Left ventricle myocardium inferior (tissue), 1 donor: ENCODE results near the gene NAA38. TPM values are rescaled to one million over a fixed set of nuclear protein-coding genes. Genes with fewer than 3 reads are reported as not detected.

Experiments used
- DNase-seq: peaks from one replicate; pipeline ENCODE4 v3.0.0-alpha.2; 2020
- H3K27ac ChIP-seq: fragments of 200-600 bp; replicated peaks from 2 replicates; pipeline ENCODE4 v1.8.0; 2021
- H3K27me3 ChIP-seq: fragments of 200-600 bp; 2 replicates; pipeline ENCODE4 v1.8.0; 2021; ENCODE audit warnings: low read depth
- H3K36me3 ChIP-seq: fragments of 200-600 bp; 2 replicates; pipeline ENCODE4 v1.8.0; 2021
- H3K4me1 ChIP-seq: fragments of 200-600 bp; 2 replicates; pipeline ENCODE4 v1.8.0; 2021
- H3K4me3 ChIP-seq: fragments of 200-600 bp; 2 replicates; pipeline ENCODE4 v1.8.0; 2021; ENCODE audit warnings: mild to moderate bottlenecking, moderate library complexity
- H3K9me3 ChIP-seq: fragments of 200-600 bp; replicated peaks from 2 replicates; pipeline ENCODE4 v1.8.0; 2021
- CTCF ChIP-seq: fragments of 200-600 bp; IDR thresholded peaks from 2 replicates; pipeline ENCODE4 v1.8.0; 2021; ENCODE audit warnings: antibody characterized with exemption, mild to moderate bottlenecking, borderline replicate concordance
- intact Hi-C: fragments of 100-400 bp; cut with micrococcal nuclease; formaldehyde crosslinking; loops from one replicate; pipeline ENCODE4 v1.11.0; 2022
- total RNA-seq: library from RNA; stranded (reverse); fragmentation: NEBNext Ultra II Directional; extraction: Animal tissue kit (Norgen Biotek cat#: 25700); gene quantifications from one replicate; pipeline ENCODE4 v1.2.1, GENCODE V29; 2021
- donor health status: DM: no; HTN: yes; CAD: no; lungs with severe emphysema.

The NAA38 gene
- total RNA-seq, 1 donor from 2014 or later: 89.8 TPM

- no peaks in the 10 kb centered on the region for H3K4me1 ChIP-seq
- no peak for TF ChIP-seq CTCF
- no peak overlapping the region for H3K27ac ChIP-seq
- intact Hi-C loops: no loop called here
- DNase-seq: no peak
- H3K36me3 ChIP-seq: no peaks in the 10 kb centered on the region
- H3K9me3 ChIP-seq: no peaks in the 10 kb centered on the region
- no peak overlapping the region for H3K4me3 ChIP-seq
- peaks cover 8% of the 10 kb centered on the region for H3K27me3 ChIP-seq
Measured at GRCh38 chr17:7822126-7822525, 35.2 kb downstream of the NAA38 start.

GRCh38 chr17:7820231-7820630 is 37.1 kb downstream of the NAA38 start:
- intact Hi-C loops: no loop called here
- no peaks in the 10 kb centered on the region for H3K4me1 ChIP-seq
- TF ChIP-seq CTCF: no peak
- H3K36me3 ChIP-seq: no peaks in the 10 kb centered on the region
- no peak overlapping the region for H3K27ac ChIP-seq
- H3K9me3 ChIP-seq: no peaks in the 10 kb centered on the region
- peaks cover 10% of the 10 kb centered on the region for H3K27me3 ChIP-seq
- no peak for DNase-seq
- no peak overlapping the region for H3K4me3 ChIP-seq

- intact Hi-C loops: no loop called here
- no peak for DNase-seq
Measured at GRCh38 chr17:7818746-7819645, 38.4 kb downstream of the NAA38 start.

GRCh38 chr17:7818026-7818425 is 39.3 kb downstream of the NAA38 start:
- Histone ChIP-seq H3K27me3 (peaks cover 10% of the 10 kb centered on the region), H3K4me3 (no peak overlapping the region), H3K36me3 (no peaks in the 10 kb centered on the region), H3K27ac (no peak overlapping the region), H3K4me1 (no peaks in the 10 kb centered on the region), H3K9me3 (no peaks in the 10 kb centered on the region)
- intact Hi-C loops: no loop called here
- TF ChIP-seq CTCF: no peak
- DNase-seq: no peak

More at GRCh38 chr17:7818746-7819645, 38.4 kb downstream of the NAA38 start:
- no peak for TF ChIP-seq CTCF
- Histone ChIP-seq H3K4me1 (no peaks in the 10 kb centered on the region), H3K36me3 (no peaks in the 10 kb centered on the region), H3K27me3 (peaks cover 10% of the 10 kb centered on the region), H3K9me3 (no peaks in the 10 kb centered on the region), H3K27ac (no peak overlapping the region), H3K4me3 (no peak overlapping the region)

- intact Hi-C loops: no loop called here
- no peak overlapping the region for H3K4me3 ChIP-seq
- no peaks in the 10 kb centered on the region for H3K9me3 ChIP-seq
- no peak for DNase-seq
- no peaks in the 10 kb centered on the region for H3K4me1 ChIP-seq
- H3K36me3 ChIP-seq: no peaks in the 10 kb centered on the region
- H3K27me3 ChIP-seq: peaks cover 10% of the 10 kb centered on the region
- no peak overlapping the region for H3K27ac ChIP-seq
- TF ChIP-seq CTCF: no peak
Measured at GRCh38 chr17:7817643-7817964, 39.8 kb downstream of the NAA38 start.
